Measurements from ENCODE around the gene BLOC1S1. TPM values are rescaled to one million over a fixed set of nuclear protein-coding genes. Genes with fewer than 3 reads are reported as not detected.
A peak's percentile ranks its signal among the peaks of the same experiment; 100 is the strongest.

BLOC1S1 gene
- total RNA-seq = 100 to 1,000 TPM; 153 to 162 TPM

GRCh38 chr12:55715833-55716581 is at the start of gene BLOC1S1:
Gene BLOC1S1, plus strand, starts transcription at chr12:55716046. Its CDS starts 6 bp downstream, at chr12:55716052.
- CTCF ChIA-PET = interaction anchor here (0.7 to 3.9 kb wide), 5 partner anchors 8 to 294 kb away, joined by 3 to 36 read pairs (median 8); partner anchors contain the start of gene CD63
- peaks cover 30% of the 10 kb centered on the region for H3K4me1 Mint-ChIP-seq (ENCODE audit: low read depth)
- H3K4me3 Mint-ChIP-seq = peak within 1 kb of the TSS; percentile 90
- POLR2A ChIA-PET = interaction anchor here (1.1 to 3.1 kb wide), 3 partner anchors 14 to 101 kb away, joined by 4 to 23 read pairs (median 5); partner anchors contain the start of genes CD63 and SARNP
- peak within 1 kb of the TSS; percentile 89 for H3K27ac Mint-ChIP-seq
- peaks cover 6% of the 10 kb centered on the region for H3K36me3 Mint-ChIP-seq
- H3K27me3 Mint-ChIP-seq = peaks cover 2% of the 10 kb centered on the region
- H3K9me3 Mint-ChIP-seq = no peaks in the 10 kb centered on the region
- DNase-seq = peak; percentile 96
- intact Hi-C loops (cut with micrococcal nuclease) = loop anchor here (1.0 to 5.0 kb wide), 3 partner anchors 22 to 729 kb away; no protein-coding TSS in a partner anchor

DNA sequence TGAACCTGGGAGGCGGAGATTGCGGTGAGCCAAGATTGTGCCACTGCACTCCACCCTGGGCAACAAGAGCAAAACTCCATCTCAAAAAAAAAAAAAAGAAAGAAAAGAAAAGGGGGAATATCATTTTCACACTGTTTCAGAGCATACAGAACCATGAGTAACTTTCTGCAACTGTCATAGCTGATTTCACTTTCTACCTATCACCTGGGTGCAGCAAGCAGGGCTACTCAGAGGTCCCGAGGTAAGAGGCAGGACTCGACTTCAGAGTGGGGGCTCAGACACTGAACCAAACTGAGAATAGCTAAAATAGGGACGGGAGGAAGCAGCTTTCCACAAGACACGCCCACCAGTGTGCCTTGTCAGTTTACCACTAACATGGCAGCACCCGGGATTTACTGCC is 49.3 kb upstream of the BLOC1S1 start:
- Mint-ChIP-seq H3K27ac (no peak overlapping the region), H3K27me3 (peaks cover 2% of the 10 kb centered on the region), H3K9me3 (no peaks in the 10 kb centered on the region), H3K4me1 (ENCODE audit: low read depth) (no peaks in the 10 kb centered on the region), H3K36me3 (no peaks in the 10 kb centered on the region), H3K4me3 (no peak overlapping the region)
- no peak for DNase-seq
- intact Hi-C loops (cut with micrococcal nuclease) = no loop called here
- POLR2A ChIA-PET = no interaction called here
- CTCF ChIA-PET = interaction anchor here (0.9 kb wide), 1 partner anchor 10 kb away, joined by 3 read pairs; no protein-coding TSS in a partner anchor

- intact Hi-C loops (cut with micrococcal nuclease) = no loop called here
- Mint-ChIP-seq H3K4me3 (no peak overlapping the region), H3K27ac (no peak overlapping the region), H3K27me3 (peaks cover 2% of the 10 kb centered on the region), H3K9me3 (no peaks in the 10 kb centered on the region), H3K4me1 (ENCODE audit: low read depth) (no peaks in the 10 kb centered on the region), H3K36me3 (no peaks in the 10 kb centered on the region)
- CTCF ChIA-PET = no interaction called here
- POLR2A ChIA-PET = no interaction called here
- no peak for DNase-seq
Observed at GRCh38 chr12:55670276-55670675, 45.6 kb upstream of the BLOC1S1 start.

DNA sequence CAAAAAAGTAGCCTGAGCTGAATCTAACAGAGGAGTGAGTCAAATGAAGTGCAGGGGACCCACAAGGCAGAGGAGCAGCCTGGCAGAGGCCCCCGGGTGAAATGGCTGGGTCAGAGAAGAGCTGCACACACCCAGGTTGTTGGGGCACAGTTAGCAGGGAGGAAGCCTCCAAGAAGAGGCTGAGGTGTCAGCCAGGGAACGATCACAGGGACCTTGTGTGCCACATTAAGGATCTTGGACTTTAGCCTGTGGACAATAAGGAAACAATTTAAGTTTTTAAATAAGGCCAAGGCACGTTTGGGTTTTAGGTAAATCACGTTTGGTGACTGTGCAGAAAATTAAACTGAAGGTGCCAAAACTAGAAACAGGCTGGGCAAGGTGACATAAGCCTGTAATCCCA is 44.1 kb upstream of the BLOC1S1 start:
- Mint-ChIP-seq H3K9me3 (no peaks in the 10 kb centered on the region), H3K4me1 (ENCODE audit: low read depth) (no peaks in the 10 kb centered on the region), H3K4me3 (no peak overlapping the region), H3K36me3 (no peaks in the 10 kb centered on the region), H3K27me3 (peaks cover 4% of the 10 kb centered on the region), H3K27ac (no peak overlapping the region)
- intact Hi-C loops (cut with micrococcal nuclease) = no loop called here
- CTCF ChIA-PET = interaction anchor here (1.0 kb wide), 1 partner anchor 16 kb away, joined by 3 read pairs; no protein-coding TSS in a partner anchor
- POLR2A ChIA-PET = no interaction called here
- DNase-seq = no peak

DNA sequence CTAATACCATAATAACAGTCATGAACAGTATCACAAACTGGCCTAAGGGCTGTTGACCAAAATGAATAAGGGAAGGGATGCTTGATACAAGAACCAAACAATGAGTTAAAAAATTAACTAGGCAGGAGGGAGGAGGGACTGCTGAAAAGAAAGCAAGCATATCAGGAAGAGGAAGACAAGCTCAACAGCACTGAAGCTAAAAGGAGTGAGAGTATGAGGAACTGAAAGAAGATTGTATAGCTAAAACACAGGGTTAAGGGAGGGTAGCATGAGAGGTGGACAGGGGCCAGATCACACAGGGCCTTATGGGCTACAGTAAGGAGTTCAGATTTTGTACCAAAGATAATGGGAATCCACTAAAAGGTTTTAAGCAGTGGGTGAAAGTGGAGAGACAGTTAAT is 42.2 kb upstream of the BLOC1S1 start:
- Mint-ChIP-seq H3K9me3 (no peaks in the 10 kb centered on the region), H3K36me3 (no peaks in the 10 kb centered on the region), H3K27ac (no peak overlapping the region), H3K4me1 (ENCODE audit: low read depth) (no peaks in the 10 kb centered on the region), H3K4me3 (no peak overlapping the region), H3K27me3 (peaks cover 4% of the 10 kb centered on the region)
- ChIA-PET POLR2A (no interaction called here), CTCF (interaction anchor here (0.7 to 1.9 kb wide), 4 partner anchors 15 to 670 kb away, joined by 3 to 7 read pairs (median 4); no protein-coding TSS in a partner anchor)
- intact Hi-C loops (cut with micrococcal nuclease) = no loop called here
- no peak for DNase-seq

GRCh38 chr12:55675666-55676065 is 40.2 kb upstream of the BLOC1S1 start:
- ChIA-PET POLR2A (no interaction called here), CTCF (interaction anchor here (0.8 kb wide), 1 partner anchor 19 kb away, joined by 3 read pairs; no protein-coding TSS in a partner anchor)
- intact Hi-C loops (cut with micrococcal nuclease) = no loop called here
- DNase-seq = no peak
- Mint-ChIP-seq H3K4me3 (no peak overlapping the region), H3K36me3 (no peaks in the 10 kb centered on the region), H3K4me1 (ENCODE audit: low read depth) (peaks cover under 1% of the 10 kb centered on the region), H3K27ac (no peak overlapping the region), H3K27me3 (peaks cover 4% of the 10 kb centered on the region), H3K9me3 (no peaks in the 10 kb centered on the region)

- DNase-seq = no peak
- Mint-ChIP-seq H3K27ac (no peak overlapping the region), H3K9me3 (no peaks in the 10 kb centered on the region), H3K36me3 (no peaks in the 10 kb centered on the region), H3K4me3 (no peak overlapping the region), H3K4me1 (ENCODE audit: low read depth) (peaks cover 11% of the 10 kb centered on the region), H3K27me3 (peaks cover 13% of the 10 kb centered on the region)
- intact Hi-C loops (cut with micrococcal nuclease) = no loop called here
- ChIA-PET CTCF (interaction anchor here (1.2 kb wide), 1 partner anchor 20 kb away, joined by 8 read pairs; no protein-coding TSS in a partner anchor), POLR2A (no interaction called here)
Observed at GRCh38 chr12:55676707-55677106, 39.1 kb upstream of the BLOC1S1 start.

DNA sequence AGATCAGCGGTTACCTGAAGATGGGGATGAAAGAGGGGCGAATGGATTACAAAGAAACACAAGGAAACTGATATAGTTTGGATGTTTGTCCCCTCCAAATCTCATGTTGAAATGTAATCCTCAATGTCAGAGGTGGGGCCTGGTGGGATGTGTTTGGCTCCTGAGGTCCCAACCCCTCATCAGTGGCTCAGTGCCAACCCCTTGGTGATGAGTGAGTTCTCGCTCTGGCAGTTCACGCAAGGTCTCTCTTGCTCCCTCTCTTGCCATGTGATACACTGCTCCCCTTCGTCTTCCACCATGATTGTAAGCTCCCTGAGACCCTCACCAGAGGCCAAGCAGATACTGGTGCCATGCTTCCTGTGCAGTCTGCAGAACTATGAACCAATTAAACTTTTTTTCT is 36.2 kb upstream of the BLOC1S1 start:
- no peak overlapping the region for H3K27ac Mint-ChIP-seq
- no peaks in the 10 kb centered on the region for H3K36me3 Mint-ChIP-seq
- peaks cover 20% of the 10 kb centered on the region for H3K27me3 Mint-ChIP-seq
- peaks cover 11% of the 10 kb centered on the region for H3K4me1 Mint-ChIP-seq (ENCODE audit: low read depth)
- DNase-seq = no peak
- intact Hi-C loops (cut with micrococcal nuclease) = no loop called here
- H3K9me3 Mint-ChIP-seq = no peaks in the 10 kb centered on the region
- CTCF ChIA-PET = no interaction called here
- no peak overlapping the region for H3K4me3 Mint-ChIP-seq
- POLR2A ChIA-PET = no interaction called here

DNA sequence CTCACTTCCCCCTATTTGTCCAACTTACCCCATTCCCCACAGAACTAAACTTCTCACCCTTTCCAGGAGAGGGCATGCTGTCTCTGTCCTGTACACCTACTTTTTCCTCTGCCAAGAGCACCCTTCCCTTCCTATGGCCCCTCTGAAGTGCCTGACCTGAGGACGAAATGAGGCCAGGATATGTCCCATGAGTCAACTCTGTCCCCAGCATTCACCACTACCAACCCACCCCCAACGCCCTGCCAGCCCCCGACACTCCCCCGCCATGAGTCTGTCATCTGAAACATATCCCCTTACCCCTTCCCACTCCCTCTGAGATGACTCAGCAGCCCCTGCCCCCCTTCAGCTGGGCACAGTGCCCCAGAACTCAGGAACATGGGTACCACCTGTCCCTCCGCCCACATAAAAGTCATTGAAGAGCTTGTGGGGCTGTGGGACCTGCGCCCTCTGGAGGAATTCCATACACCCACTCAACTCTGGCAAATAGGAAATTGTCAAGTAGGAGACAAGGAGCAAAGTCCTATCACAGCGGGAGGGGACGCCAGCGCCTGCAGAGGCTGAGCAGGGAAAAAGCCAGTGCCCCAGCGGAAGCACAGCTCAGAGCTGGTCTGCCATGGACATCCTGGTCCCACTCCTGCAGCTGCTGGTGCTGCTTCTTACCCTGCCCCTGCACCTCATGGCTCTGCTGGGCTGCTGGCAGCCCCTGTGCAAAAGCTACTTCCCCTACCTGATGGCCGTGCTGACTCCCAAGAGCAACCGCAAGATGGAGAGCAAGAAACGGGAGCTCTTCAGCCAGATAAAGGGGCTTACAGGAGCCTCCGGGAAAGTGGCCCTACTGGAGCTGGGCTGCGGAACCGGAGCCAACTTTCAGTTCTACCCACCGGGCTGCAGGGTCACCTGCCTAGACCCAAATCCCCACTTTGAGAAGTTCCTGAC is 34.4 kb upstream of the BLOC1S1 start:
- intact Hi-C loops (cut with micrococcal nuclease) = loop anchor here (1.0 kb wide), 1 partner anchor 56 kb away; no protein-coding TSS in a partner anchor
- H3K9me3 Mint-ChIP-seq = no peaks in the 10 kb centered on the region
- DNase-seq = no peak
- no peak overlapping the region for H3K27ac Mint-ChIP-seq
- no peaks in the 10 kb centered on the region for H3K36me3 Mint-ChIP-seq
- ChIA-PET CTCF (interaction anchor here (0.9 to 1.2 kb wide), 2 partner anchors 24 to 57 kb away, joined by 5 to 6 read pairs; no protein-coding TSS in a partner anchor), POLR2A (no interaction called here)
- peaks cover 11% of the 10 kb centered on the region for H3K4me1 Mint-ChIP-seq (ENCODE audit: low read depth)
- H3K4me3 Mint-ChIP-seq = no peak overlapping the region
- peaks cover 18% of the 10 kb centered on the region for H3K27me3 Mint-ChIP-seq

DNA sequence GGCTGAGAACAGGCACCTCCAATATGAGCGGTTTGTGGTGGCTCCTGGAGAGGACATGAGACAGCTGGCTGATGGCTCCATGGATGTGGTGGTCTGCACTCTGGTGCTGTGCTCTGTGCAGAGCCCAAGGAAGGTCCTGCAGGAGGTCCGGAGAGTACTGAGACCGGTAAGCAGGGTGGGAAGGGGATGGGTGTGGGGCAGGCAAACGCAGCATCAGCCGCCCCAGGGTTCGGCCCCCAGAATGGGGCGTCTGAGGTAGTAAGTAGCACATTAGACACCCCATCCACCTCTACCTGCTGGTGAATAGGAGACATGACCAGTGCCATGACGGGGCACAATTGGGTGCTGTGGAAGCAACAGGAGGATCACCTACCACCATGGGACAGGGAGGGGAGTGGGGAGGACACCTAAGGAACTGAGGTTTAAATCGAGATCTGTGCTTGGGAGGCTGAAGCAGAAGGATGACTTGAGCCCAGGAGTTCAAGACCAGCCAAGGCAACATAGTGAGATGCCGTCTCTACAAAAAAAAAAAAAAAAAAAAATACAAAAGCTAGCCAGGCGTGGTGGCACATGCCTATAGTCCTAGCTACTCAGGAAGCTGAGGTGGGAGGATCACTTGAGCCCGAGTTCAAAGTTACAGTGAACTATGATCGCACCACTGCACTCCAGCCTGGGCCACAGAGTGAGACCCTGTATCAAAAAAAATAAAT is 33.6 kb upstream of the BLOC1S1 start:
- CTCF ChIA-PET = interaction anchor here (0.9 to 1.2 kb wide), 2 partner anchors 24 to 56 kb away, joined by 5 to 6 read pairs; no protein-coding TSS in a partner anchor
- Mint-ChIP-seq H3K36me3 (no peaks in the 10 kb centered on the region), H3K27ac (no peak overlapping the region), H3K4me1 (ENCODE audit: low read depth) (peaks cover 14% of the 10 kb centered on the region), H3K4me3 (no peak overlapping the region), H3K9me3 (no peaks in the 10 kb centered on the region), H3K27me3 (peaks cover 18% of the 10 kb centered on the region)
- no peak for DNase-seq
- POLR2A ChIA-PET = no interaction called here
- intact Hi-C loops (cut with micrococcal nuclease) = no loop called here

DNA sequence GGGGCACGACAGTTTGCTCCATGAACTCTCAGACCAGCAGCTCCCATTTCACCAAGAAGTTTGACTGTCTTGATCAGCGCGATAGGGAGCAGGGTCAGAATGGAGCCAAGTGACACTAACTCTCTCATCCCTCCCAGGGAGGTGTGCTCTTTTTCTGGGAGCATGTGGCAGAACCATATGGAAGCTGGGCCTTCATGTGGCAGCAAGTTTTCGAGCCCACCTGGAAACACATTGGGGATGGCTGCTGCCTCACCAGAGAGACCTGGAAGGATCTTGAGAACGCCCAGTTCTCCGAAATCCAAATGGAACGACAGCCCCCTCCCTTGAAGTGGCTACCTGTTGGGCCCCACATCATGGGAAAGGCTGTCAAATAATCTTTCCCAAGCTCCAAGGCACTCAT is 32.2 kb upstream of the BLOC1S1 start:
- no peaks in the 10 kb centered on the region for H3K9me3 Mint-ChIP-seq
- CTCF ChIA-PET = interaction anchor here (0.7 to 1.5 kb wide), 2 partner anchors 20 to 28 kb away, joined by 3 to 5 read pairs; no protein-coding TSS in a partner anchor
- H3K27me3 Mint-ChIP-seq = peaks cover 18% of the 10 kb centered on the region
- intact Hi-C loops (cut with micrococcal nuclease) = no loop called here
- no peak overlapping the region for H3K4me3 Mint-ChIP-seq
- no peaks in the 10 kb centered on the region for H3K36me3 Mint-ChIP-seq
- DNase-seq = no peak
- no peak overlapping the region for H3K27ac Mint-ChIP-seq
- POLR2A ChIA-PET = no interaction called here
- H3K4me1 Mint-ChIP-seq (ENCODE audit: low read depth) = peaks cover 19% of the 10 kb centered on the region
